WTC11 (cell line): ENCODE data around the gene ZSCAN21. TPM values are rescaled to one million over a fixed set of nuclear protein-coding genes. Genes with fewer than 3 reads are reported as not detected.

ENCODE experiments used
- ATAC-seq: fragments of 200-7000 bp; cut with Tn5 transposase; 2 replicates; pipeline ENCODE4 v1.10.0; 2021; ENCODE audit warnings: mild to moderate bottlenecking, moderate library complexity
- CTCF ChIA-PET: fragments of 300-600 bp; sonication (Branson Sonifier 250); formaldehyde crosslinking; loops from one replicate; lab custom pipeline; 2021; ENCODE audit warnings: antibody characterized with exemption; lab: Charles Lee
- POLR2A ChIA-PET: fragments of 350-600 bp; sonication (Branson Sonifier 250); formaldehyde crosslinking; loops from one replicate; lab custom pipeline; 2021; ENCODE audit warnings: antibody characterized with exemption; lab: Charles Lee
- DNase-seq: peaks from one replicate; pipeline ENCODE4 v3.0.0; 2021; ENCODE audit warnings: low spot score
- H3K27ac Mint-ChIP-seq: 2 replicates; pipeline ENCODE4 v1.8.0; 2021; ENCODE audit warnings: mixed read lengths
- H3K27me3 Mint-ChIP-seq: 2 replicates; pipeline ENCODE4 v1.8.0; 2021; ENCODE audit warnings: low read depth, mild to moderate bottlenecking, moderate library complexity, mixed read lengths
- H3K36me3 Mint-ChIP-seq: 2 replicates; pipeline ENCODE4 v1.8.0; 2021; ENCODE audit warnings: mixed read lengths
- H3K4me1 Mint-ChIP-seq: 2 replicates; pipeline ENCODE4 v1.8.0; 2022; ENCODE audit warnings: mixed read lengths
- H3K4me3 Mint-ChIP-seq: 2 replicates; pipeline ENCODE4 v1.8.0; 2021; ENCODE audit warnings: mild to moderate bottlenecking, moderate library complexity, mixed read lengths
- H3K9me3 Mint-ChIP-seq: 2 replicates; pipeline ENCODE4 v1.8.0; 2021; ENCODE audit warnings: mixed read lengths
- ATF1 ChIP-seq: sonication (generic); formaldehyde crosslinking; IDR thresholded peaks from 2 replicates; pipeline ENCODE4 v1.8.1; 2023; ENCODE audit warnings: mild to moderate bottlenecking, moderate library complexity, missing genetic modification reagents
- FOXJ3 ChIP-seq: sonication (generic); formaldehyde crosslinking; IDR thresholded peaks from 2 replicates; pipeline ENCODE4 v1.9.0; 2021; ENCODE audit warnings: missing genetic modification reagents, mild to moderate bottlenecking, borderline replicate concordance
- FOXK1 ChIP-seq: sonication (generic); formaldehyde crosslinking; IDR thresholded peaks from 2 replicates; pipeline ENCODE4 v1.8.0; 2022; ENCODE audit warnings: mild to moderate bottlenecking, moderate library complexity, missing genetic modification reagents
- FOXP1 ChIP-seq: sonication (generic); formaldehyde crosslinking; IDR thresholded peaks from 2 replicates; pipeline ENCODE4 v1.8.0; 2022; ENCODE audit warnings: missing genetic modification reagents, mild to moderate bottlenecking, moderate library complexity, borderline replicate concordance
- FOXP4 ChIP-seq: sonication (generic); formaldehyde crosslinking; IDR thresholded peaks from 2 replicates; pipeline ENCODE4 v1.8.0; 2022; ENCODE audit warnings: mild to moderate bottlenecking, missing genetic modification reagents
- GTF2I ChIP-seq: fragments of 250-450 bp; sonication (Bioruptor Pico); conservative IDR thresholded peaks from 2 replicates; pipeline ENCODE4 v1.4.0; 2021; ENCODE audit warnings: mild to moderate bottlenecking
- HMGXB4 ChIP-seq: sonication (generic); formaldehyde crosslinking; IDR thresholded peaks from 2 replicates; pipeline ENCODE4 v1.8.1; 2023; ENCODE audit warnings: mild to moderate bottlenecking, moderate library complexity, missing genetic modification reagents
- JUN ChIP-seq: sonication (generic); formaldehyde crosslinking; IDR thresholded peaks from 2 replicates; pipeline ENCODE4 v1.8.0; 2023; ENCODE audit warnings: mild to moderate bottlenecking, missing genetic modification reagents
- NFATC4 ChIP-seq: fragments of 250-450 bp; sonication (Bioruptor Pico); IDR thresholded peaks from 2 replicates; pipeline ENCODE4 v1.9.0; 2021; ENCODE audit warnings: mild to moderate bottlenecking
- NR2C2 ChIP-seq: sonication (generic); formaldehyde crosslinking; IDR thresholded peaks from 2 replicates; pipeline ENCODE4 v1.8.0; 2022; ENCODE audit warnings: mild to moderate bottlenecking, missing genetic modification reagents
- NR3C1 ChIP-seq: sonication (generic); formaldehyde crosslinking; conservative IDR thresholded peaks from 2 replicates; pipeline ENCODE4 v1.8.1; 2023; ENCODE audit warnings: low read depth, mild to moderate bottlenecking, missing genetic modification reagents
- PREB ChIP-seq: sonication (generic); formaldehyde crosslinking; IDR thresholded peaks from 2 replicates; pipeline ENCODE4 v1.8.1; 2022; ENCODE audit warnings: mild to moderate bottlenecking, missing genetic modification reagents, moderate library complexity, borderline replicate concordance
- PRRX2 ChIP-seq: fragments of 250-450 bp; sonication (Bioruptor Pico); IDR thresholded peaks from 2 replicates; pipeline ENCODE4 v1.8.0; 2021; ENCODE audit warnings: mild to moderate bottlenecking
- SP1 ChIP-seq: sonication (generic); formaldehyde crosslinking; conservative IDR thresholded peaks from 2 replicates; pipeline ENCODE4 v1.8.1; 2022; ENCODE audit warnings: missing genetic modification reagents
- TP53 ChIP-seq: sonication (generic); formaldehyde crosslinking; IDR thresholded peaks from 2 replicates; pipeline ENCODE4 v1.8.1; 2023; ENCODE audit warnings: mild to moderate bottlenecking, missing genetic modification reagents
- USF2 ChIP-seq: sonication (generic); formaldehyde crosslinking; IDR thresholded peaks from 2 replicates; pipeline ENCODE4 v1.8.1; 2023; ENCODE audit warnings: mild to moderate bottlenecking, missing genetic modification reagents, moderate library complexity
- ZNF121 ChIP-seq: sonication (generic); formaldehyde crosslinking; IDR thresholded peaks from 2 replicates; pipeline ENCODE4 v1.8.0; 2023; ENCODE audit warnings: missing genetic modification reagents
- ZNF396 ChIP-seq: fragments of 250-450 bp; sonication (Bioruptor Pico); IDR thresholded peaks from 2 replicates; pipeline ENCODE4 v1.8.0; 2021; ENCODE audit warnings: mild to moderate bottlenecking, moderate library complexity, borderline replicate concordance
- ZNF425 ChIP-seq: fragments of 250-450 bp; sonication (Bioruptor Pico); conservative IDR thresholded peaks from 2 replicates; pipeline ENCODE4 v1.9.0; 2021; ENCODE audit warnings: mild to moderate bottlenecking
- total RNA-seq: library from RNA; stranded (reverse); gene quantifications from 3 replicates; pipeline ENCODE4 v1.2.3, GENCODE V29; 2021

Gene ZSCAN21
- total RNA-seq, 1 experiment from 2014 or later = 25.5 TPM

- CTCF ChIA-PET = no interaction called here
- Mint-ChIP-seq H3K27ac (no peak overlapping the region; the same call in 1 of the 2 replicates), H3K27me3 (no peaks in the 10 kb centered on the region; the same call in 1 of the 2 replicates), H3K36me3 (peaks cover 20% of the 10 kb centered on the region)
- no peak for ATAC-seq
- no peak for TF ChIP-seq ATF1
- TF ChIP-seq FOXJ3 (CRISPR knock-in tag) = no peak
- no peak for TF ChIP-seq FOXP4 (CRISPR knock-in tag)
- no peak for TF ChIP-seq ZNF425
- TF ChIP-seq NR2C2 (CRISPR knock-in tag) = no peak
- no peak for TF ChIP-seq HMGXB4 (CRISPR knock-in tag)
- no peak for TF ChIP-seq TP53
- TF ChIP-seq NFATC4 (CRISPR knock-in tag) = no peak
- no peak for TF ChIP-seq ZNF396 (CRISPR knock-in tag)
- TF ChIP-seq PRRX2 (CRISPR knock-in tag) = no peak
- TF ChIP-seq NR3C1 (CRISPR knock-in tag) = no peak
- TF ChIP-seq USF2 = no peak
- TF ChIP-seq SP1 (CRISPR knock-in tag) = no peak
- TF ChIP-seq JUN (CRISPR knock-in tag) = no peak
- TF ChIP-seq FOXP1 (CRISPR knock-in tag) = no peak
- TF ChIP-seq PREB = no peak
- TF ChIP-seq, all 79 proteins: peak for 0
- no peak for DNase-seq
- peaks cover 21% of the 10 kb centered on the region for H3K4me1 Mint-ChIP-seq
- no peaks in the 10 kb centered on the region for H3K9me3 Mint-ChIP-seq
- POLR2A ChIA-PET = interaction anchor here (0.6 to 6.2 kb wide), 2 partner anchors 14 to 51 kb away, joined by 3 to 41 read pairs; partner anchors contain the start of genes AP4M1 and MCM7
- H3K4me3 Mint-ChIP-seq = no peak overlapping the region; the same call in 1 of the 2 replicates
These were observed 37.6 kb downstream of the ZSCAN21 start for GRCh38 chr7:100087055-100087750.

- Mint-ChIP-seq H3K9me3 (no peaks in the 10 kb centered on the region), H3K27me3 (no peaks in the 10 kb centered on the region; the same call in 1 of the 2 replicates), H3K4me1 (peaks cover 15% of the 10 kb centered on the region)
- CTCF ChIA-PET = interaction anchor here (1.0 to 1.4 kb wide), 2 partner anchors 14 to 44 kb away, joined by 3 read pairs; partner anchors contain the start of gene AP4M1
- no peak for DNase-seq
- peak; percentile 92 for TF ChIP-seq ZNF121 (CRISPR knock-in tag)
- TF ChIP-seq GTF2I (CRISPR knock-in tag) = 0 out of 2 replicates have a peak, but pooled peaks have one; percentile 50
- TF ChIP-seq FOXK1 = no peak
- TF ChIP-seq, all 79 proteins: peak for 2
- ATAC-seq = no peak
- POLR2A ChIA-PET = interaction anchor here (0.7 to 6.2 kb wide), 3 partner anchors 13 to 83 kb away, joined by 3 to 41 read pairs (median 3); partner anchors contain the start of genes AP4M1 and MCM7
- H3K36me3 Mint-ChIP-seq = peaks cover 29% of the 10 kb centered on the region
- H3K27ac Mint-ChIP-seq = peak overlapping the region; percentile 92
- H3K4me3 Mint-ChIP-seq = peak overlapping the region; percentile 93
These were observed 38.6 kb downstream of the ZSCAN21 start for GRCh38 chr7:100088095-100088620.
